Uterus (tissue), 2 donors: ENCODE data around the gene CCL2.

ENCODE experiments used
- CTCF ChIP-seq, 4 experiments: fragments of 200-600 bp in 2 of 4; fragments of 450-650 bp in 2 of 4; sonication (generic) in 2 of 4; IDR thresholded peaks; one replicate each; pipeline ENCODE4 v1.5.1; 2016 to 2019; ENCODE audit warnings: antibody characterized with exemption in 4 of 4, mild to moderate bottlenecking in 2 of 4, moderate library complexity in 1 of 4
- POLR2A ChIP-seq, 2 donors: fragments of 450-650 bp; IDR thresholded peaks; one replicate each; pipeline ENCODE4 v1.6.1; 2016; ENCODE audit warnings: antibody characterized with exemption in 2 of 2, mild to moderate bottlenecking in 1 of 2, moderate library complexity in 1 of 2

GRCh38 chr17:34230342-34230741 lies 24.7 kb upstream of the CCL2 start:
- TF ChIP-seq CTCF (IDR thresholded peaks at IDR 0.05) (no peak), POLR2A (IDR thresholded peaks at IDR 0.05) (no peak)
